Neural cell (in vitro differentiated cells): ENCODE data around the gene CETP. TPM values are rescaled to one million over a fixed set of nuclear protein-coding genes. Genes with fewer than 3 reads are reported as not detected.

ENCODE experiments used
- H2AFZ ChIP-seq: fragments of 200-600, 300-800 bp; sonication (generic), shearing (Covaris generic); 2 replicates; pipeline ENCODE4 v1.6.0; 2014; ENCODE audit warnings: low read depth, mild to moderate bottlenecking, antibody characterized with exemption, low read length, moderate library complexity
- H3F3A ChIP-seq: fragments of 200-600 bp; shearing (Covaris generic); 2 replicates; pipeline ENCODE4 v1.6.1; 2016; ENCODE audit warnings: mild to moderate bottlenecking, moderate library complexity, mixed read lengths, antibody characterized with exemption, low read length; ENCODE audit not compliant: insufficient read depth, poor library complexity, severe bottlenecking
- H3K27ac ChIP-seq: fragments of 200-600, 300-800 bp; sonication (generic), shearing (Covaris generic); 2 replicates; pipeline ENCODE4 v1.5.1; 2014; ENCODE audit warnings: mild to moderate bottlenecking, low read length, moderate library complexity
- H3K27me3 ChIP-seq: fragments of 300-800, 200-600 bp; sonication (generic), shearing (Covaris generic); 2 replicates; pipeline ENCODE4 v1.6.0; 2014; ENCODE audit warnings: mild to moderate bottlenecking, low read depth, low read length, moderate library complexity; ENCODE audit not compliant: insufficient read depth
- H3K36me3 ChIP-seq: fragments of 300-800, 200-600 bp; sonication (generic), shearing (Covaris generic); 2 replicates; pipeline ENCODE4 v1.5.1; 2014; ENCODE audit warnings: mild to moderate bottlenecking, antibody characterized with exemption, low read length, moderate library complexity; ENCODE audit not compliant: insufficient read depth
- H3K4me2 ChIP-seq: fragments of 300-800, 200-600 bp; sonication (generic), shearing (Covaris generic); 2 replicates; pipeline ENCODE4 v1.6.0; 2014; ENCODE audit warnings: mild to moderate bottlenecking, low read length
- H3K4me3 ChIP-seq: fragments of 300-800, 200-600 bp; sonication (generic), shearing (Covaris generic); 2 replicates; pipeline ENCODE4 v1.5.1; 2014; ENCODE audit warnings: mild to moderate bottlenecking, low read length, moderate library complexity
- H3K79me2 ChIP-seq: fragments of 200-600 bp; shearing (Covaris generic); replicated peaks from 2 replicates; pipeline ENCODE4 v1.6.0; 2014; ENCODE audit warnings: mild to moderate bottlenecking, low read length, moderate library complexity; ENCODE audit not compliant: insufficient read depth
- H3K9ac ChIP-seq: fragments of 300-800, 200-600 bp; sonication (generic), shearing (Covaris generic); 2 replicates; pipeline ENCODE4 v1.6.1; 2016; ENCODE audit warnings: mild to moderate bottlenecking, low read length, mixed read lengths
- H3K9me2 ChIP-seq: fragments of 200-600 bp; shearing (Covaris generic); 2 replicates; pipeline ENCODE4 v1.6.1; 2016; ENCODE audit warnings: mild to moderate bottlenecking, low read length, mixed read lengths; ENCODE audit not compliant: insufficient read depth
- H3K9me3 ChIP-seq: fragments of 200-600, 300-800 bp; sonication (generic), shearing (Covaris generic); 2 replicates; pipeline ENCODE4 v1.6.1; 2016; ENCODE audit warnings: mild to moderate bottlenecking, mixed run types, low read length, moderate library complexity, mixed read lengths
- H4K20me1 ChIP-seq: fragments of 200-600 bp; shearing (Covaris generic); 2 replicates; pipeline ENCODE4 v1.6.1; 2016; ENCODE audit warnings: mild to moderate bottlenecking, mixed run types; ENCODE audit not compliant: insufficient read depth
- CTCF ChIP-seq: fragments of 450-650 bp; IDR thresholded peaks from 2 replicates; pipeline ENCODE4 v1.5.1; 2014; ENCODE audit warnings: antibody characterized with exemption, mild to moderate bottlenecking, moderate library complexity; ENCODE audit not compliant: poor library complexity, severe bottlenecking
- EP300 ChIP-seq: fragments of 450-650 bp; conservative IDR thresholded peaks from 2 replicates; pipeline ENCODE4 v1.6.1; 2014; ENCODE audit warnings: antibody characterized with exemption, mild to moderate bottlenecking, moderate library complexity; ENCODE audit not compliant: poor library complexity, severe bottlenecking
- EZH2 ChIP-seq: fragments of 200-600, 300-800 bp; shearing (Covaris generic), sonication (generic); IDR thresholded peaks from 2 replicates; pipeline ENCODE4 v1.6.1; 2014; ENCODE audit warnings: antibody characterized with exemption, low read length, borderline replicate concordance, mild to moderate bottlenecking; ENCODE audit not compliant: insufficient read depth, poor library complexity, severe bottlenecking
- MXI1 ChIP-seq: fragments of 450-650 bp; conservative IDR thresholded peaks from 2 replicates; pipeline ENCODE4 v1.6.1; 2014; ENCODE audit warnings: antibody characterized with exemption, mild to moderate bottlenecking; ENCODE audit not compliant: poor library complexity, severe bottlenecking
- POLR2AphosphoS5 ChIP-seq: IDR thresholded peaks from 2 replicates; pipeline ENCODE4 v1.6.1; 2012
- RAD21 ChIP-seq: fragments of 450-650 bp; conservative IDR thresholded peaks from 2 replicates; pipeline ENCODE4 v1.6.1; 2014; ENCODE audit warnings: antibody characterized with exemption, mild to moderate bottlenecking, moderate library complexity
- SMC3 ChIP-seq: fragments of 450-650 bp; conservative IDR thresholded peaks from 2 replicates; pipeline ENCODE4 v1.6.1; 2014; ENCODE audit warnings: antibody characterized with exemption, mild to moderate bottlenecking, moderate library complexity; ENCODE audit not compliant: poor library complexity
- TAF1 ChIP-seq: IDR thresholded peaks from 2 replicates; pipeline ENCODE4 v1.6.1; 2012; ENCODE audit warnings: low read depth
- polyA plus RNA-seq: library from polyadenylated mRNA; depleted of rRNA; stranded (reverse); fragments of >200 nt; gene quantifications from 2 replicates; pipeline ENCODE4 v1.2.3, GENCODE V29; 2014
- TF ChIP-seq, protein P1 (sequence below): IDR thresholded peaks from 2 replicates; pipeline ENCODE4 v1.6.1; 2012; ENCODE audit warnings: borderline replicate concordance

CETP gene
- polyA plus RNA-seq, 1 donor from 2014 or later, result not detected

DNA sequence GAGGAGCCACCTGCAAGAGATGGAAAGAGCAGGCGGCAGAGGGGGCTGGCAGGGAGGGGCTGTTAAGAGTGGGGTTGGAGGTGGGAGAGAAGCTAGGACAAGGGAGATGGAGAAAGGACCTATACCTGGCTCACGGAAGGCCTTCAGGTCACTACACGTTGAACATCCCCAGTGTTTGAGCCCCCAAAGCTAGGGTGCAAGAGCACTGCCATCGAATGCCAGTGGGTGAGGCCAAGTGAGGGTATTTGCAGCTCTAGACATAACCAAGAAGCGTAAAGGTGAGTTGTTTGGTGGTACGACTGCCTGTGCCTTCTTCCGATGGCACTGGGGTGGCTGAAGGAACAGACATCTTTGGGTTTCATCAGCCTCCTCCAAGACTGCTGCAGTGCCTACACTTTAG is 46.9 kb upstream of the CETP start:
- TF ChIP-seq CTCF (no peak), RAD21 (no peak), TAF1 (no peak), SMC3 (no peak), EZH2 (no peak), EP300 (no peak), POLR2AphosphoS5 (no peak), MXI1 (no peak)
- TF ChIP-seq, protein P1, sequence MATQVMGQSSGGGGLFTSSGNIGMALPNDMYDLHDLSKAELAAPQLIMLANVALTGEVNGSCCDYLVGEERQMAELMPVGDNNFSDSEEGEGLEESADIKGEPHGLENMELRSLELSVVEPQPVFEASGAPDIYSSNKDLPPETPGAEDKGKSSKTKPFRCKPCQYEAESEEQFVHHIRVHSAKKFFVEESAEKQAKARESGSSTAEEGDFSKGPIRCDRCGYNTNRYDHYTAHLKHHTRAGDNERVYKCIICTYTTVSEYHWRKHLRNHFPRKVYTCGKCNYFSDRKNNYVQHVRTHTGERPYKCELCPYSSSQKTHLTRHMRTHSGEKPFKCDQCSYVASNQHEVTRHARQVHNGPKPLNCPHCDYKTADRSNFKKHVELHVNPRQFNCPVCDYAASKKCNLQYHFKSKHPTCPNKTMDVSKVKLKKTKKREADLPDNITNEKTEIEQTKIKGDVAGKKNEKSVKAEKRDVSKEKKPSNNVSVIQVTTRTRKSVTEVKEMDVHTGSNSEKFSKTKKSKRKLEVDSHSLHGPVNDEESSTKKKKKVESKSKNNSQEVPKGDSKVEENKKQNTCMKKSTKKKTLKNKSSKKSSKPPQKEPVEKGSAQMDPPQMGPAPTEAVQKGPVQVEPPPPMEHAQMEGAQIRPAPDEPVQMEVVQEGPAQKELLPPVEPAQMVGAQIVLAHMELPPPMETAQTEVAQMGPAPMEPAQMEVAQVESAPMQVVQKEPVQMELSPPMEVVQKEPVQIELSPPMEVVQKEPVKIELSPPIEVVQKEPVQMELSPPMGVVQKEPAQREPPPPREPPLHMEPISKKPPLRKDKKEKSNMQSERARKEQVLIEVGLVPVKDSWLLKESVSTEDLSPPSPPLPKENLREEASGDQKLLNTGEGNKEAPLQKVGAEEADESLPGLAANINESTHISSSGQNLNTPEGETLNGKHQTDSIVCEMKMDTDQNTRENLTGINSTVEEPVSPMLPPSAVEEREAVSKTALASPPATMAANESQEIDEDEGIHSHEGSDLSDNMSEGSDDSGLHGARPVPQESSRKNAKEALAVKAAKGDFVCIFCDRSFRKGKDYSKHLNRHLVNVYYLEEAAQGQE, result no peak
- no peak overlapping the region for H2AFZ ChIP-seq
- no peak overlapping the region for H3K9ac ChIP-seq
- no peaks in the 10 kb centered on the region for H4K20me1 ChIP-seq
- no peak overlapping the region for H3K4me2 ChIP-seq
- H3K79me2 ChIP-seq, result no peaks in the 10 kb centered on the region
- no peak overlapping the region for H3K4me3 ChIP-seq
- no peaks in the 10 kb centered on the region for H3F3A ChIP-seq
- H3K36me3 ChIP-seq, result no peaks in the 10 kb centered on the region
- no peak overlapping the region for H3K27ac ChIP-seq
- no peaks in the 10 kb centered on the region for H3K9me3 ChIP-seq
- H3K9me2 ChIP-seq, result no peaks in the 10 kb centered on the region
- no peaks in the 10 kb centered on the region for H3K27me3 ChIP-seq

- H2AFZ ChIP-seq, result no peak overlapping the region
- no peak overlapping the region for H3K4me2 ChIP-seq
- no peak overlapping the region for H3K9ac ChIP-seq
- no peaks in the 10 kb centered on the region for H3F3A ChIP-seq
- H3K27me3 ChIP-seq, result no peaks in the 10 kb centered on the region
- H3K36me3 ChIP-seq, result no peaks in the 10 kb centered on the region
- TF ChIP-seq EP300, result no peak
- TF ChIP-seq, protein P1, result no peak
- H3K9me3 ChIP-seq, result no peaks in the 10 kb centered on the region
- H3K27ac ChIP-seq, result no peak overlapping the region
- no peaks in the 10 kb centered on the region for H4K20me1 ChIP-seq
- no peaks in the 10 kb centered on the region for H3K79me2 ChIP-seq
- no peak overlapping the region for H3K4me3 ChIP-seq
- no peaks in the 10 kb centered on the region for H3K9me2 ChIP-seq
Observed at GRCh38 chr16:56915336-56916119, 46.2 kb upstream of the CETP start.
